Natural killer cell (primary cell): ENCODE results near the gene MPP1. TPM values are rescaled to one million over a fixed set of nuclear protein-coding genes. Genes with fewer than 3 reads are reported as not detected.
A peak's percentile ranks its signal among the peaks of the same experiment; 100 is the strongest.

Experiments
- ATAC-seq, 3 donors: fragments of 150-1000 bp in 2 of 3; fragments of 200-7000 bp in 1 of 3; cut with Tn5 transposase; 1 replicate in 1 of 3; 2 replicates in 2 of 3; pipeline ENCODE4 v1.10.0; 2021; ENCODE audit warnings: mild to moderate bottlenecking in 2 of 3, moderate library complexity in 2 of 3
- DNase-seq, 2 donors: peaks; one replicate each; pipeline versions ENCODE4 v3.0.0 to v3.0.0-alpha.2; 2013 to 2021; ENCODE audit warnings: mixed read lengths in 1 of 2
- H3K27ac ChIP-seq: one replicate; pipeline ENCODE4 v1.5.1; 2013; ENCODE audit warnings: mild to moderate bottlenecking, low read length
- H3K27me3 ChIP-seq: one replicate; pipeline ENCODE4 v1.6.1; 2013; ENCODE audit warnings: low read length; ENCODE audit not compliant: control insufficient read depth, insufficient read depth
- H3K36me3 ChIP-seq: one replicate; pipeline ENCODE4 v1.6.1; 2013; ENCODE audit warnings: low read length; ENCODE audit not compliant: control insufficient read depth, insufficient read depth
- H3K4me1 ChIP-seq: one replicate; pipeline ENCODE4 v1.6.1; 2013; ENCODE audit warnings: low read length; ENCODE audit not compliant: control insufficient read depth, insufficient read depth
- H3K4me3 ChIP-seq: one replicate; pipeline ENCODE4 v1.5.1; 2013; ENCODE audit warnings: low read length
- H3K9me3 ChIP-seq: one replicate; pipeline ENCODE4 v1.6.1; 2013; ENCODE audit warnings: low read length; ENCODE audit not compliant: control insufficient read depth, insufficient read depth
- H3K27ac Mint-ChIP-seq, 2 donors: one replicate each; pipeline ENCODE4 v1.8.0; 2022; ENCODE audit warnings: mild to moderate bottlenecking in 2 of 2, mixed read lengths in 2 of 2, moderate library complexity in 1 of 2
- H3K27me3 Mint-ChIP-seq, 2 donors: one replicate each; pipeline ENCODE4 v1.8.0; 2022; ENCODE audit warnings: low read depth in 2 of 2, mixed read lengths in 2 of 2
- H3K36me3 Mint-ChIP-seq: one replicate; pipeline ENCODE4 v1.8.0; 2022; ENCODE audit warnings: mixed read lengths
- H3K4me1 Mint-ChIP-seq, 2 donors: one replicate each; pipeline ENCODE4 v1.8.0; 2022; ENCODE audit warnings: mixed read lengths in 2 of 2
- H3K4me3 Mint-ChIP-seq: one replicate; pipeline ENCODE4 v1.8.0; 2022; ENCODE audit warnings: mild to moderate bottlenecking, moderate library complexity, mixed read lengths
- H3K9me3 Mint-ChIP-seq, 2 donors: one replicate each; pipeline ENCODE4 v1.8.0; 2022; ENCODE audit warnings: mixed read lengths in 2 of 2
- CTCF ChIP-seq: fragments of 200-600 bp; IDR thresholded peaks from one replicate; pipeline ENCODE4 v1.8.0; 2022; ENCODE audit warnings: antibody characterized with exemption
- WGBS: methylation state at CpG from one replicate; pipeline ENCODE4 v1.1.7; 2013; ENCODE audit warnings: missing lambda C conversion rate; ENCODE audit not compliant: insufficient coverage; 5-methylcytosine and 5-hydroxymethylcytosine counted together
- intact Hi-C: fragments of 100-400 bp; cut with micrococcal nuclease; formaldehyde crosslinking; loops from one replicate; pipeline ENCODE4 v1.14.2; 2022
- total RNA-seq, 4 donors: library from RNA; stranded (reverse); fragments of 120-200 nt in 1 of 4; gene quantifications; one replicate each; pipeline versions ENCODE4 v1.2.3 to v1.2.4, GENCODE V29; 2013 to 2022

The MPP1 gene
- total RNA-seq, 3 donors from 2014 or later (not counting 1 experiment from before 2014, with no cell fraction given), result 20.8 to 36.7 (median 27.0) TPM

GRCh38 chrX:154791467-154791866 is 13.8 kb downstream of the MPP1 start:
- Mint-ChIP-seq H3K4me1 (no peaks in the 10 kb centered on the region), H3K9me3 (no peaks in the 10 kb centered on the region), H3K27me3 (no peaks in the 10 kb centered on the region), H3K4me3 (no peak overlapping the region), H3K27ac (no peak overlapping the region), H3K36me3 (no peaks in the 10 kb centered on the region)
- Histone ChIP-seq H3K27me3 (no peaks in the 10 kb centered on the region), H3K9me3 (no peaks in the 10 kb centered on the region), H3K27ac (no peak overlapping the region), H3K4me1 (no peaks in the 10 kb centered on the region), H3K36me3 (no peaks in the 10 kb centered on the region), H3K4me3 (no peak overlapping the region)
- no peak for TF ChIP-seq CTCF
- no peak for DNase-seq
- no peak for ATAC-seq
- WGBS, result 100% methylated on average over 1 of the region's 4 CpGs
- intact Hi-C loops, result no loop called here

- ATAC-seq (no peak), DNase-seq (no peak)
- Histone ChIP-seq H3K27ac (no peak overlapping the region), H3K9me3 (no peaks in the 10 kb centered on the region), H3K36me3 (no peaks in the 10 kb centered on the region), H3K4me1 (no peaks in the 10 kb centered on the region), H3K27me3 (no peaks in the 10 kb centered on the region), H3K4me3 (no peak overlapping the region)
- H3K36me3 Mint-ChIP-seq, result no peaks in the 10 kb centered on the region
- intact Hi-C loops, result no loop called here
- no peaks in the 10 kb centered on the region for H3K9me3 Mint-ChIP-seq
- WGBS, result 75% methylated on average over 4 of the region's 6 CpGs
- peaks cover 0 to 12% of the 10 kb centered on the region in 2 donors for H3K4me1 Mint-ChIP-seq
- no peak overlapping the region for H3K27ac Mint-ChIP-seq
- no peaks in the 10 kb centered on the region for H3K27me3 Mint-ChIP-seq
- H3K4me3 Mint-ChIP-seq, result no peak overlapping the region
- no peak for TF ChIP-seq CTCF
These were observed 19.6 kb downstream of the MPP1 start for GRCh38 chrX:154785716-154786115.

- Mint-ChIP-seq H3K9me3 (no peaks in the 10 kb centered on the region), H3K4me3 (no peak overlapping the region), H3K27ac (peak overlapping the region in 1 of 2 donors; percentile 56), H3K36me3 (no peaks in the 10 kb centered on the region), H3K27me3 (no peaks in the 10 kb centered on the region), H3K4me1 (peaks cover 0 to 12% of the 10 kb centered on the region in 2 donors)
- no peak for TF ChIP-seq CTCF
- no peaks in the 10 kb centered on the region for H3K4me1 ChIP-seq
- no peaks in the 10 kb centered on the region for H3K27me3 ChIP-seq
- DNase-seq, result no peak
- no peaks in the 10 kb centered on the region for H3K9me3 ChIP-seq
- no peak overlapping the region for H3K27ac ChIP-seq
- WGBS, result 76% methylated on average over 8 of the region's 13 CpGs
- no peak overlapping the region for H3K4me3 ChIP-seq
- no peak for ATAC-seq
- intact Hi-C loops, result no loop called here
- no peaks in the 10 kb centered on the region for H3K36me3 ChIP-seq
These were observed 20.9 kb downstream of the MPP1 start for GRCh38 chrX:154784149-154784995.
